Caco-2 (cell line): ENCODE data around the gene PTPRN. TPM values are rescaled to one million over a fixed set of nuclear protein-coding genes. Genes with fewer than 3 reads are reported as not detected.

Experiments
- BruUV-seq: library from RNA; stranded (reverse); fragments of 400-500 nt; replicated peaks from 2 replicates; lab custom pipeline; 2021; lab: Mats Ljungman, UMichigan
- CTCF ChIA-PET: fragments of 300-600 bp; sonication (Branson Sonifier 250); formaldehyde crosslinking; loops from one replicate; lab custom pipeline; 2022; ENCODE audit warnings: antibody characterized with exemption; lab: Charles Lee
- POLR2A ChIA-PET: fragments of 300-600 bp; sonication (Branson Sonifier 250); formaldehyde crosslinking; loops from one replicate; lab custom pipeline; 2022; ENCODE audit warnings: antibody characterized with exemption; lab: Charles Lee
- DNase-seq, 2 experiments: peaks; one replicate each; pipeline versions ENCODE4 v3.0.0 to v3.0.0-alpha.2; 2020 to 2022
- H3K27me3 ChIP-seq: replicated peaks from 2 replicates; pipeline ENCODE4 v1.6.0; 2011; ENCODE audit warnings: low read length; ENCODE audit not compliant: control insufficient read depth, insufficient read depth
- H3K36me3 ChIP-seq: 2 replicates; pipeline ENCODE4 v1.5.1; 2011; ENCODE audit warnings: low read length; ENCODE audit not compliant: control insufficient read depth, insufficient read depth
- H3K4me1 ChIP-seq: fragments of 250-450 bp; sonication (Bioruptor Pico); 2 replicates; pipeline ENCODE4 v1.5.1; 2020; ENCODE audit warnings: mild to moderate bottlenecking
- H3K4me3 ChIP-seq: 2 replicates; pipeline ENCODE4 v1.5.1; 2011; ENCODE audit warnings: low read depth, mild to moderate bottlenecking, control low read depth, low read length
- H3K9me3 ChIP-seq: fragments of 250-450 bp; sonication (Bioruptor Pico); 2 replicates; pipeline ENCODE4 v1.5.1; 2020; ENCODE audit warnings: mild to moderate bottlenecking, moderate library complexity
- H3K27ac Mint-ChIP-seq: one replicate; pipeline ENCODE4 v1.8.0; 2022; ENCODE audit warnings: mixed read lengths; ENCODE audit not compliant: unreplicated experiment
- H3K27me3 Mint-ChIP-seq: one replicate; pipeline ENCODE4 v1.8.0; 2022; ENCODE audit warnings: mixed read lengths; ENCODE audit not compliant: insufficient read depth, unreplicated experiment
- H3K36me3 Mint-ChIP-seq: one replicate; pipeline ENCODE4 v1.8.0; 2022; ENCODE audit warnings: mild to moderate bottlenecking, mixed read lengths; ENCODE audit not compliant: insufficient read depth, unreplicated experiment
- H3K4me1 Mint-ChIP-seq: one replicate; pipeline ENCODE4 v1.8.0; 2022; ENCODE audit warnings: low read depth, mixed read lengths; ENCODE audit not compliant: unreplicated experiment
- H3K4me3 Mint-ChIP-seq: one replicate; pipeline ENCODE4 v1.8.0; 2022; ENCODE audit warnings: mild to moderate bottlenecking, moderate library complexity, mixed read lengths; ENCODE audit not compliant: unreplicated experiment
- H3K9me3 Mint-ChIP-seq: one replicate; pipeline ENCODE4 v1.8.0; 2022; ENCODE audit warnings: mixed read lengths; ENCODE audit not compliant: unreplicated experiment
- intact Hi-C: fragments of 100-400 bp; cut with micrococcal nuclease; formaldehyde crosslinking; loops from one replicate; pipeline ENCODE4 v1.10.0; 2022; ENCODE audit not compliant: unreplicated experiment
- total RNA-seq: library from RNA; stranded (reverse); gene quantifications from 2 replicates; pipeline ENCODE4 v1.2.3, GENCODE V29; 2022
- TF ChIP-seq, protein P1 (sequence below), 2 experiments: fragments of 200-600 bp in 1 of 2; IDR thresholded peaks; 1 replicate in 1 of 2; 2 replicates in 1 of 2; pipeline versions ENCODE4 v1.5.1 to v1.8.0; 2011 to 2022; ENCODE audit warnings: antibody characterized with exemption in 1 of 2, control low read depth in 1 of 2, inconsistent platforms in 1 of 2, low read depth in 1 of 2, low read length in 1 of 2, mild to moderate bottlenecking in 1 of 2, moderate library complexity in 1 of 2; ENCODE audit not compliant: insufficient read depth in 1 of 2, severe bottlenecking in 1 of 2, unreplicated experiment in 1 of 2

PTPRN gene
- total RNA-seq, 1 experiment from 2014 or later: not detected

DNA sequence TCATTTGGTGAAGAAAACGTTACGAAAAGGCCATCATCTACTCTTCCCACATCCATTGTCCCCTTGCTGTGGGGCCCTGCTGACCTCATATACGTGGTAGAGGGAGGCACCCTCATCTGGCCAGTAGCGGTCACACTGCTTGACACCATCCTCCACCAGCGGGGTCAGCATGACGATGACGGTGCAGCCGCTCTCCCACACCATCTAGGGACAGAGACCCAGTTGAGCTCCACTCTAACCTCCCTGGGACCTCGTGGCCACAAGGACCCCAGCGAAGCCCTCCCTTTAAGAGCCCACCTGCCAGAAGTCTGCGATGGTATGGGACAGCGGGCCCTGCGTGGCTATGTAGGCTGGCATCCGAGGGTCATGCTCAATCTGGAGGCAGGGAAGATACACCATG, 13.1 kb downstream of the PTPRN start:
- Mint-ChIP-seq H3K27me3 (peaks cover 5% of the 10 kb centered on the region), H3K27ac (no peak overlapping the region)
- no TSS peak for BruUV-seq

DNA sequence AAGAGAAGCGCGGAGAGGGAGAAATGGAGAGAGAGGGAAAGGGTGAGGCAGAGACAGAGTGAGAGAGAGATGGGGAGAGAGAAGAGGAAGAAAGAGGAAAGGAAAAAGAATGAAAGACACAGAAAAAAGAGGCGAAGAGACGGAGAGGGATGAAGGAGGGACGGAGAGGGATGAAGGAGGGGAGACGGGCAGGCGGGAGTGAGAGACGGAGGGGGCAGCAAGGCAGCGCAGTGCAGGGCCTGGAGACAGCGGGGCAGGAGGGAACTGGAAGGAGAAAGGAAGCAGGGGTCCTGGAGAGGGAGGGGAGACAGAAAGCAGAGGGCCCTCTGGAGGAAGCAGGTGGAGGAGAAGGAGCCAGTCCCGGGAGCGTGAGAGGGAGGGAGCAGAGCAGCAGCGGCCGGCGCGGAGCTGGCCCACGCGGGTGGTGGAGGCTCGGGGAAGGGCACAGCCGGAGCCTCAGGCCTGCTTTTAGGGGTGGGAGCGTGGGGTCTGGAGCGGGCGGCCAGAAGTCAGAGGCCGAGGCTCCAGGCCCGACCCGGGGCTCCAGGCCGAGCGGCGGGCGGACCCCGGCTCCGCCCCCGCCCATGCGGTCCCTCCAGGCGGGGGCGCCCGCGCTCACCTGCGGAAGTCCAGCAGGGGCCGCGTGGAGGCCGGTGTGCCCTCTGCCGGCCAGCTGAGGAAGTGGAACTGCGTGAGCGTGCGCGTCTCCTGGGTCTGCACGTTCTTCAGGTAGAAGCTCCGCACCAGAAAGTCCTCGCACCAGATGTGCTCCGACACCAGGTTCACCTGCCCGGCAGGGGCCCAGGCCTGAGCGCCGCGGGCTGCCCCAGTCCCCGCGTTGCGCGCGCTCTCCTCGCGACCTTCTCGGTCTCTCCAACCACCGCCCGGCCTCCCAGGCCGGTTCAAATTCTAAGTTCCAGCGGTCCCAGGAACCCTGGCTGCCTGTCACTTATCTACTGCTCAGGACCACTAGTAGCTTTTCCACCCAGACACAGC, 14.5 kb downstream of the PTPRN start:
- H3K4me3 Mint-ChIP-seq: peak overlapping the region; percentile 71
- Histone ChIP-seq H3K27me3 (no peaks in the 10 kb centered on the region; the same call in 1 of the 2 replicates), H3K4me3 (peak overlapping the region; percentile 57), H3K4me1 (peaks cover 4% of the 10 kb centered on the region; the same call in 1 of the 2 replicates), H3K9me3 (no peaks in the 10 kb centered on the region), H3K36me3 (no peaks in the 10 kb centered on the region)
- BruUV-seq: no TSS peak
- peaks cover 10% of the 10 kb centered on the region for H3K36me3 Mint-ChIP-seq
- no peaks in the 10 kb centered on the region for H3K9me3 Mint-ChIP-seq
- POLR2A ChIA-PET: interaction anchor here (0.6 to 1.2 kb wide), 7 partner anchors 16 to 400 kb away, joined by 3 to 10 read pairs (median 5); partner anchors contain the start of genes DNAJB2, DNPEP, SLC23A3 and ZFAND2B
- H3K27me3 Mint-ChIP-seq: no peaks in the 10 kb centered on the region
- CTCF ChIA-PET: interaction anchor here (0.5 to 2.6 kb wide), 48 partner anchors 9 to 1378 kb away, joined by 3 to 92 read pairs (median 4); partner anchors contain the start of genes ABCB6, ANKZF1, ATG9A and CDK5R2
- peak overlapping the region; percentile 22 for H3K27ac Mint-ChIP-seq
- H3K4me1 Mint-ChIP-seq: no peaks in the 10 kb centered on the region
- intact Hi-C loops: loop anchor here (1.0 to 5.0 kb wide), 4 partner anchors 17 to 237 kb away; no protein-coding TSS in a partner anchor
- TF ChIP-seq, protein P1, sequence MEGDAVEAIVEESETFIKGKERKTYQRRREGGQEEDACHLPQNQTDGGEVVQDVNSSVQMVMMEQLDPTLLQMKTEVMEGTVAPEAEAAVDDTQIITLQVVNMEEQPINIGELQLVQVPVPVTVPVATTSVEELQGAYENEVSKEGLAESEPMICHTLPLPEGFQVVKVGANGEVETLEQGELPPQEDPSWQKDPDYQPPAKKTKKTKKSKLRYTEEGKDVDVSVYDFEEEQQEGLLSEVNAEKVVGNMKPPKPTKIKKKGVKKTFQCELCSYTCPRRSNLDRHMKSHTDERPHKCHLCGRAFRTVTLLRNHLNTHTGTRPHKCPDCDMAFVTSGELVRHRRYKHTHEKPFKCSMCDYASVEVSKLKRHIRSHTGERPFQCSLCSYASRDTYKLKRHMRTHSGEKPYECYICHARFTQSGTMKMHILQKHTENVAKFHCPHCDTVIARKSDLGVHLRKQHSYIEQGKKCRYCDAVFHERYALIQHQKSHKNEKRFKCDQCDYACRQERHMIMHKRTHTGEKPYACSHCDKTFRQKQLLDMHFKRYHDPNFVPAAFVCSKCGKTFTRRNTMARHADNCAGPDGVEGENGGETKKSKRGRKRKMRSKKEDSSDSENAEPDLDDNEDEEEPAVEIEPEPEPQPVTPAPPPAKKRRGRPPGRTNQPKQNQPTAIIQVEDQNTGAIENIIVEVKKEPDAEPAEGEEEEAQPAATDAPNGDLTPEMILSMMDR (IDR thresholded peaks at IDR 0.05; ENCODE audit: insufficient read depth in 1 of 2, low read depth in 1 of 2, low read length in 1 of 2, severe bottlenecking in 1 of 2, unreplicated experiment in 1 of 2): peak; percentile 98 to 99
- DNase-seq: peak; percentile 91 to 95

More for the DNA sequence above, 13.1 kb downstream of the PTPRN start:
- intact Hi-C loops: loop anchor here (5.0 kb wide), 1 partner anchor 239 kb away; no protein-coding TSS in a partner anchor
- TF ChIP-seq, protein P1 (IDR thresholded peaks at IDR 0.05; ENCODE audit: insufficient read depth in 1 of 2, low read depth in 1 of 2, low read length in 1 of 2, severe bottlenecking in 1 of 2, unreplicated experiment in 1 of 2): no peak
- CTCF ChIA-PET: interaction anchor here (0.6 to 2.6 kb wide), 10 partner anchors 8 to 591 kb away, joined by 3 to 92 read pairs (median 5); partner anchors contain the start of genes ABCB6 and DNAJB2
- Mint-ChIP-seq H3K9me3 (no peaks in the 10 kb centered on the region), H3K4me1 (no peaks in the 10 kb centered on the region), H3K36me3 (peaks cover 5% of the 10 kb centered on the region), H3K4me3 (no peak overlapping the region)
- Histone ChIP-seq H3K27me3 (no peaks in the 10 kb centered on the region; the same call in 1 of the 2 replicates), H3K36me3 (no peaks in the 10 kb centered on the region), H3K4me1 (peaks cover 4% of the 10 kb centered on the region; the same call in 1 of the 2 replicates), H3K4me3 (no peak overlapping the region), H3K9me3 (no peaks in the 10 kb centered on the region)
- no peak for DNase-seq
- POLR2A ChIA-PET: no interaction called here

- BruUV-seq: no TSS peak
- no peak overlapping the region for H3K27ac Mint-ChIP-seq
- POLR2A ChIA-PET: no interaction called here
- Histone ChIP-seq H3K4me3 (no peak overlapping the region), H3K36me3 (no peaks in the 10 kb centered on the region), H3K4me1 (peaks cover 4% of the 10 kb centered on the region; the same call in 1 of the 2 replicates), H3K9me3 (no peaks in the 10 kb centered on the region), H3K27me3 (no peaks in the 10 kb centered on the region)
- H3K27me3 Mint-ChIP-seq: no peaks in the 10 kb centered on the region
- CTCF ChIA-PET: interaction anchor here (2.1 kb wide), 1 partner anchor 49 kb away, joined by 10 read pairs; the partner anchor contains the start of genes GLB1L and STK16
- H3K9me3 Mint-ChIP-seq: no peaks in the 10 kb centered on the region
- no peaks in the 10 kb centered on the region for H3K4me1 Mint-ChIP-seq
- intact Hi-C loops: loop anchor here (2.0 kb wide), 2 partner anchors 45 to 75 kb away; no protein-coding TSS in a partner anchor
- TF ChIP-seq, protein P1 (IDR thresholded peaks at IDR 0.05; ENCODE audit: insufficient read depth in 1 of 2, low read depth in 1 of 2, low read length in 1 of 2, severe bottlenecking in 1 of 2, unreplicated experiment in 1 of 2): no peak
- peak overlapping the region; percentile 71 for H3K4me3 Mint-ChIP-seq
- no peak for DNase-seq
- H3K36me3 Mint-ChIP-seq: peaks cover 11% of the 10 kb centered on the region
These were observed 15.4 kb downstream of the PTPRN start for GRCh38 chr2:219293736-219294231.
